HG02623 (cell line): ENCODE measurements around the gene VILL.

Source experiments
- ATAC-seq: cut with Tn5 transposase; IDR thresholded peaks from one replicate; pipeline ENCODE4 v1.9.1; 2021; ENCODE audit warnings: moderate library complexity; ENCODE audit not compliant: unreplicated experiment

VILL gene

DNA sequence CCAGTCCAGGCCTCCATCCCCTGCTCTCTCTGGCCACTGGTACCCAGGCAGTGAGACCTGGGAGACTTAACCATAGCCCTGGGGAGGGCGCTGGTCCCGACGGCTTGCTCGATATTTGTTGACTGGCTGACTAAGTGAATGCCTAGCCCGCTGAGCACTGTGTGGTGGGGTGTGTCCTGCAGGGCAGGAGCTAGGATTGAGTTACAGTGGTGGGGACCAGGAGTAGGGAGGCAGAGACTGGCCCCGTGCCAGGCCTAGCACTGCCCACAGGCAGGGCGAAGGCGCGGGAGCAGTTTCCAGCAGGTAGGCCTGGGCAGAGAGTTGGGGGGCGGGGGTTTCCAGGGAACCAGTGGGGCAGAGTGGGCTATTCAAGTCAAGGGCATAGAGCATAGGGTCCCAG, at the start of gene VILL:
Gene VILL (plus strand): TSS at position 260 of the 400 bp plus-strand sequence. CDS start 2,887 bp downstream, outside the sequence.
- no peak for ATAC-seq

DNA sequence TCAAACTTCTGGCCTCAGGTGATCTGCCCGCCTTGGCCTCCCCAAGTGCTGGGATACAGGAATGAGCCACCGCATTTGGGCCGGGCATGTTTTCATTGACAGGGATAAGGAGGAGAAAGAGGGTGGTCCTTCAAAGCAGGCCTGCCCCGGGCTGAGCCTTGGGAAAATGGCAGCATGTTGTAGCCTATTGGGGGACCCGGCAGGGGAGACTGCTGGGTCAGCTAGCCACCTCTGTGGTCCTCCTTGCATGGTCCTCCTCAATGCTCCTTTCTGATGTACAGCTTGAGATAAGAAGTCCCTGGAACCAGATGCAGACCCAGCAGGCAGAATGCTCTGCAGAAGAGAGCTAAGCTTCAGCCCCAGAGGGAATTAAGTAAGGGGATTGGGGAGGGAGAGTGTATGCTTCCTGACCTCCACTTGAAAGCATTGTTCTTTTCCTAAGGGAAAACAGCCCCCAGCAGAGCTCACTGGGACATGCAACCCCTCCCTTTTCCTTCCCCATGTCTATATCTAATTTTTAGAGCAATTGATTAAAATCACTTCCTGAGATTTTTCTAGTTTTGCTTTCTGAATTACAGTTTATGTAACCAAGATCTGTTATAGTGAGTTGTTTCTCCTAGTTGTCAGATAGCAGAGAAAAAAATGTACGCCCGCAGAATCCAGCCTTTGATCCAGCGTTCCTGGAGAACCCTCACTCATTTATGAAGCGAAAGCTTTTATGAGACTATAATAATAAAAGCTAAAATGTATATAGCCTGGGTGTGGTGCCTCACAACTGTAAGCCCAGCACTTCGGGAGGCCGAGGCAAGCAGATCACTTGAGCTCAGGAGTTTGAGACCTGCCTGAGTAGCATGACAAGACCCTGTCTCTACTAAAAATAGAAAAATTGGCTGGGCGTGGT, 48.7 kb upstream of the VILL start:
- no peak for ATAC-seq

DNA sequence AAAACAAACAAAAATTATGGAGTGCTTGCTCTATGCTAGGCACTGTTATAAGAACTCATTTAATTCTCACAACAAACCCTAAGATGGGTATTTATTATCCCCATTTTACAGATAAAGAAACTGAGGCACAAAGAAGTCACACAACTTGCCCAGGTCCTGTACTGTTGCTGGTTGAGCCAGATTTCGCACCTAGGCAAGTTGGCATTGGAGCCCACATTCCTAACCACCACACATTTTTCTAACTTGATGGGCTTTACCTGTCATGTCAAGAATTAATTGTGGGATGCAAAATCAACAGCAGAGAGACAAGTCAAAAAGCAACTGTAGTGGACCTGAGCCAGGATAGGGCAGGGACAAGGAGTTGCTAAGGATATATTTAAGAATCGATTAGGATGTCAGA, 47.9 kb upstream of the VILL start:
- no peak for ATAC-seq

DNA sequence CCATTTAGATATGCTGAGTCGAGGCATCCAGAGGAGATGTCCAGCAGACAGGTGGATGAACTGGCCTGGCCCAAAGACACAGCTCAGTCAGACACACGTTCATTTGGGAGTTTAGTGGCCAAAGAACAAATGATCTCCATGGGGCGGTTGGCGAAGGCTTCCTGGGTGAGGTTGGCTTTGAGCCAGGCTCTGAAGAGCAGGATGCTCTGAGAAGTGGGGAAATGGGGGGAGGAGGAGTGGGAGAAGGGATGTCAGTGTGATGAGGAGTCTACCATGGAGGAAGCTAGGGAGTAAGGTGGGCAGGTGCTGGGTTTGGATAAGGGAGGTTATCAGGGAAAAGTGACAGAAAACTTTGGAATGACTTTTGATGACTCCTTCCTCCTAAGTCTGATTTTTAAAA, 47.5 kb upstream of the VILL start:
- ATAC-seq, result no peak

DNA sequence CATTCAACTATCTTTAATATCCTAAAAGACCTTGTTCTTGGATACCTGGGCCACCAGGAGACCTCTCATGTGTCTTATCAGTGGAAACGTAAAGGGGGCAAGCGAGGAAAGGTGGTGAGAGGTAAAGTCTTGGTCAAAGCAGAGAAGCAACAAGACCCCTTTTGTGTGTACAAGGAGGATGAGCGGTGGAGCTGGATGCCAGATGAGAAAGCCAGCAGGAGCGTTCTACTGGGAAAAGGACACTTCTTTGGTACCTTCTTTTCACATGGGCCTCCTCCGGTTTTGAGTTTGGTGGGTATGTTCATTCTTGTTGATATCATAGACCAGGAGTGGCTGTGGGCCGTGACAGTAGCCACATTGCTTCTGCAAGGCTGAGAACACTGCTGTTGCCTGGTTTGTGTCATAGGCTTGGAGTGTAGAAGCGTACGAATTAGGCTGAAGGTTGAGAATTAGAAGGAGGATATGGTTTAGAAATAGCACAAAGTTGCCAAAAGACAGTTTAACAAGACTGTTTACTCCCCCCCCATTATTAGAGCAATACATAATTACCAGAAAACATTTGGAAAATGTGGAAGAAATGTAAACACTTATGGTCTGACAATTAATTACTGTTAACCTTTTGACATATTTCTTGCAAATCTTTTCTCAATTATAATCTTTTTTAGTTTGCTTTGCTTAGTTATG, 46.8 kb upstream of the VILL start:
- no peak for ATAC-seq

DNA sequence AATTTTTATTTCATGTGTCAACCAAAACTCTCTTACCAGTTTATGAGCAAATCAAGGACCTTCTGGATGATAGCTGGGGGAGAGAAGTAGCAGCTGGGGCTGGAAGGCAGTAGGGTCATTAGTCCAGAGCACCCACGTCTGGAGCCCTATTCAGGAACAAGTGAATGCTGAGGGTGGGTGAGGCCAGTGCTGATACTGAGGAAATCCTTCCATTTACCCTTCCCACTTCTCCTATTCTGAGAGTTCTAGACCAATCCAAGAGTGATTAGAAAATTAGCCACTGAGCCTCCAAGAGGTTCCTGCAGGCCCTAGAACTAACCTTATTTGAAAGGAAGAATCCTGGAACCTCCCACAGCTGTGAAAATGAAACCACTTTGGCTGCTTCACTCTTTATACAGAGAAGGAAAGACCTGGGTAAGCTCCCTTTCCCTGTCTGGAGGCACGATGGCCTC, 46.2 kb upstream of the VILL start:
- no peak for ATAC-seq

DNA sequence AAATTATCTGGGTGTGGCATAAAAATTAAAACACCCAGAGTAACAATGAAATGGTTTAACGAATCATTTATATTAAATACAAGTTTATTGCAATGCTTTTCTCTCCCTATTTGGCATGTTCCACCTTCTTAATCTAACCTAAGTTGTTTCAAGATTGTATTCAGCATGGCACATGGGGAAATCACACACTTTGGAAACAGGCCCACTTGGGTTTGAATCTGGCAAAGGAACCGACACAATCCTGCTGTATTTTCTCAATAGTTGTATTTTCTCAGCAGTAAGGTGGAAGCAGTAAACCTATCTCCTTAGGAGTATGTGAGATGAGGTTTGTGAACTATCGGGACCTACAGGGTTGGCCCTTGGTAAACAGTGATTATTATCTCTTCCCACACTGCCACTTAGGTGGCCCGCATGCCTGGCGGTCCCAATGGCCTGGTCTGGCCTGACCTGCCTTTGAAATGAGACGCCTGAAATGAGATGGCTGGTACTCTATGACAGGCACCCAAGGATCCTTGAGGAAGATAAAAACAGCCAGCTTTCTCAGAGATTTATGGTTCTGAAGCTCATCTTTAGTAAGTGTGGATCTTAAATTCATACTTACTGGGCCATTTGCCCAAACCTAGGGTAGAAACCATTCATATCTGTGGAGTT, 45.3 kb upstream of the VILL start:
- ATAC-seq, result no peak

DNA sequence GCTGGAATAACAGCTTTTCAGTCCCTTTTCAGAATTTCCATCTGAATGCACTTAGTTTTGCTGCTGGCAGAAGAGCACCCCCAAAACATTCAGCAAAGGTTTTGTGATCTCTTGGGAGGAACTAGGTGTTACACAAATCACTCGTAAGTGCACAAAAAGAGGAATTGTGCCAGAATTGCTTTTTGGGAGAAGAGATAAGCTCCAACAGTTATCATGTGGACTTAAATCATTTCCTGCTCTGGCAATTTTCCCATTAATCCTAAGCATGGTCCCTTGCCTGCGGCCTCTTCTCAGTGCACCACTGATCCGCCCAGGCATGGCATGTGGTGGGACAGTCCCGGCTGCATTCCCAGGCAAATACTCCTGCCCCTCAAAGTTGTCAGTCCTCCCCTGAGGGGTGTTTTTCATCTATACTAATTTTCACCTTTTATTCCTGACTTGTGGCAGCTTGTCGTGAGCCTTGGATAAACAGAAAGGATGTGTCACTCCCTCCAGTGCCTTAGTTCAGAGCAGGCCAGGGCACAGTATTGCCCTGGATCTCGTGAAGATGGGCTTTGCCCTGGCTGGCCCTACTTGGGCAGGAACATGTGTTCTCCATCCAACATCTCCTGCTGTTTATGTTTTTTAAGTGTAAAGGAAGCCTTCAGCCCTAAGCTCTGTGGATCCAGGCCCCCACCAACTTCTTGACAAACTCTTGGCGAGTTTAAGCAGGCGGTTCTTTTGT, 44.6 kb upstream of the VILL start:
- ATAC-seq, result no peak

DNA sequence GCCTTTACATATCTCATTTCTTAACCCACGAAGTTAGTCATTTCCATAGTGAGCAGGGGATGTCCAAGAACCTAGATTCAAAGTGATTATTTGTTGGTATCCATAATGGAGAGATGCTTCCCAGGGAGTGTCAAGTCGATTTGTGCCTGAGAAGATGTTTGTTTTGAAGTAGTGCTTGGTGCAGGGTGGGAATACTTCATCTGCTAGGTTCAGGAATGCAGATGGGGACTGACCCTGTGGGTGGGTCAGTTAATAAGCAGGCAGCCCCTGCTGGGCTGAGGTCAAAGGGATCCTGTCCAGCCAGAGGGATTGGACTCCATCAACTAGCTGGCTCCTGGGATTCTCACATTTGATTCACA, 44.1 kb upstream of the VILL start:
- no peak for ATAC-seq

DNA sequence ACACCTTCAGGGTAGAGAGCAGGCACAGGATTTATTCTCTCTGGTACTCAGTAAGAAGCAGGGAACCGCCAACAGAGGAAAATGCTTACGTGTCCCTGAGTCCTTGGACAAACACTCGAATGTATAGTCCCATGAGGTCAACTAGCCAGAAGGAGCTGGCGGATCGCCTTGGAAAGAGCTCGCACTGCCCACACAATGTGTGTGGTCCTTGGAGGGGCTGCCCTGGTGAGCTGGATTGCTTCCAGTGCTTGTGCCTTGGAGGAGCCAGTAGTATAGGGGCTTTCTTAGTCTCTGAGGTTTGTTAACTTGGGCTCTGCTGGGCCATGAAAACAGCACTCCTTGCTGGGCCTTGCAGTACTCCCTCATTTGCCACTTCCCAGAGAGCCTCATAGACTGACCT, 40.7 kb upstream of the VILL start:
- ATAC-seq, result no peak

DNA sequence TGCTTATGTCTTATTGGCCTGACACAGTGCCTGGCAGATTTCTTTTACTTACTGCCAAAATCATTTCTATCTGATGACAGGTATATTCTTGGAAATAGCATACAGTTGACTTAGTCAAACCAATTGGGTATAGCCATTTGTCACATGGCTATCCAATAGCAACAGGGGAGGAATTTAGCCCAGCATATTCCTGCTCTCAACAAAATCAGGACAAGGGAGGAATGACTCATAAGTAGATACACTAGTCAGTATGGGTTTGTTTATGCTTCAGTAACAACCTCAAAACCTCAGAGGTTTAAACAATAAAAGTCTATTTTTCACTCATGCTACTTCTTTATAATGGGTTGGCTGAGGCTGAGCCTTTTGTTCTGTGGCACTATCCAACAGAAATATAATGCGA, 38.0 kb upstream of the VILL start:
- ATAC-seq, result no peak

DNA sequence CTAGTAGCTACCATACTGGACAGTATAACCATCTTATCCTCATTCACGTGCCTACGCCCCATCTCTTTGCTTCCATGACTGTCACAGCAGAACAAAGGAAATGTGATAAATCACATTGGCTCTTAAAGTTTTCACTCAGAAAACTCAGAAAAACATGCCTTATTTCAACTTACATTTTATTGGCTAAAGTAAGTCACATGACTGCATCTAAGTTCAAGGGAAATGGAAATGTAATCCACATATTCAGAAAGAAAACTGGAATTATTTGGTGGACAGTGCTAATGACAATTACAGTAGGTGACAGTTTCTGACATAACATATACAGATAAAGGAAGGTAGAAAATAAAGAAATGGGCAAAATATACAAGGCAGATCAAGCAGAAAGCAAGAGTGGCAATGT, 37.4 kb upstream of the VILL start:
- no peak for ATAC-seq

DNA sequence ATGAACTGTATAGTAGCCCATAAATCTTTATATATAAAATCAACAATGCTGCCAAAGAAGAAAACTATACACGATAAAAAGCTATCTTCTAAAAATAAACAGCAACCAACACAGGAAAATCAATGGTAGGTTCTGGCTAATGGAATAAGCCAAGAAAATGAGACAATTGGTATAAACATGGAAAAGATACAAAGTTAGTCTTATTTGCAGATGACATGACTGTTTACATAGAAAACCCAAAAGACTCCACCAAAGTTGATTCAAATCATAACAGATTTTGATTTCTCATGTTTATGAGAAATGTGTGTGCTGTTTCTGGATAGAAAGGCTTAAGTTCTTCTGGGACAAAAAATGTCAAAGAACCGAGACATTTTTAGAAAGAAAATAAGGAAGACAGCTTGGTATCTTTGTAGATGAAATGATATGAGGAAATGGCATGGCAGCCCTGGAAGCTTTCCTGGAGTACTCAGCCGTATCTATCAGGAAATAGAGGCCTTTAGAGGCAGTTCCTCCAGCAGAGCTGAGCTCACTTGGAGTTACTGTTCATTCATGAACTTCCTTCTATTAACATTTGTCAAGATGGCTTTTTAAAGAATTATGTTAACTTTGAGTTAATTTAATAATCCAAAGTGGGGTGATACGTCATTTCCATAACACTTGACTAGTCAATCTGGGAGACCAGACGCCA, 36.7 kb upstream of the VILL start:
- no peak for ATAC-seq

DNA sequence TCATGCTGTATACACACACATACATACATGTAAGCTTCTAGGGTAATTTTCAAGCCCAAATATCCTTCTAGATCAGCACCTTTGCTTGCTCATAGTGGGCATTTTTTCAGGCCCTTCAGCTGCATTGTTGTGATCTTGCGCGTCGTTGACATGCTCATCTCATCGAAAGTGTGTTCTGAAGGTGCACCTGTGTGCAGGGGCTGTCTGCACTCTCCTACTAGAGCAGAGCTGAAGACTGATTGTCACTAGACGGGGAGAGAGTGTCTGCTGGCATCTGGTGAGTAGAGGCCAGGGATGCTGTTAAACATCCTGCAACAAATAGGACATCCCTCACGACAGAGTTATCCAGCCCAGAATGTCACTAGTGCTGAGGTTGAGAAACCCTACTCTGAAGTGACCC, 35.7 kb upstream of the VILL start:
- ATAC-seq, result no peak

DNA sequence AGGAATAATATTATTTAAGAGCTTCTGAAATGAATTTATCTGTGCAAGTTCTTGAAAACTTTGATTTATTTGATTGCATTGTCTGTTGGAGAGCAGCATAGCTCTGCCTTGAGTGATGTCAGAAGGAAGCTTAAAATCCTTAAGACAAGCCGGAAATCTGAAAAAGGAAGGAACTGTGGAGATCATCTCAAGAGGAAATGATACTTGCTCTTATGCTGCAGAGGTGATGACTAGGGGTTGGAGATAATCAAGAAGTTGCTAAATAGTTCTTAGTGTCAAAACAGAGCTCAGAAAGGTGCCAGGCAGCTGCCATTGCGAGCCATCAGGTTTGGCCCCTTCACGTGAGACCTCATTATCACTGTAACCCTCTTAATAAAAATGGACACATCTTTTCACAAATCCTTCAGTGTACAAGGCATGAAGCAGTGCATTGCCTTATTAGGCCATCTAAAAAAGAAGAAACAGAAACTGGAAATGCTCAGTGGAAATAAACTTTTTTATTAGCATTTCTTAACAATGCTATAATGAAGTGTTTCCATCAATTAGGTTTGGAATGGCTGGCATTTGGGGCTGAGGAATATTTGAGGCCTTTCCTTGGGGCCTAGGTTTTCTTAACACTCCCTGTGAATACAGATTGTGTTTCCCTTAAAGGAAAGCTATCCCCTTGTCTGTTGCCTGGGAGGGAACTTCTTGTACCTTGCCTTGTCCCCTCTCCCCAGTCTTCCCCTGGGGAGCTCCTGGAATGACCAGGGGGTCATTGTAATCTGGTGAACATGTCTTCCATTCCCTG, 34.5 kb upstream of the VILL start:
- ATAC-seq, result no peak

DNA sequence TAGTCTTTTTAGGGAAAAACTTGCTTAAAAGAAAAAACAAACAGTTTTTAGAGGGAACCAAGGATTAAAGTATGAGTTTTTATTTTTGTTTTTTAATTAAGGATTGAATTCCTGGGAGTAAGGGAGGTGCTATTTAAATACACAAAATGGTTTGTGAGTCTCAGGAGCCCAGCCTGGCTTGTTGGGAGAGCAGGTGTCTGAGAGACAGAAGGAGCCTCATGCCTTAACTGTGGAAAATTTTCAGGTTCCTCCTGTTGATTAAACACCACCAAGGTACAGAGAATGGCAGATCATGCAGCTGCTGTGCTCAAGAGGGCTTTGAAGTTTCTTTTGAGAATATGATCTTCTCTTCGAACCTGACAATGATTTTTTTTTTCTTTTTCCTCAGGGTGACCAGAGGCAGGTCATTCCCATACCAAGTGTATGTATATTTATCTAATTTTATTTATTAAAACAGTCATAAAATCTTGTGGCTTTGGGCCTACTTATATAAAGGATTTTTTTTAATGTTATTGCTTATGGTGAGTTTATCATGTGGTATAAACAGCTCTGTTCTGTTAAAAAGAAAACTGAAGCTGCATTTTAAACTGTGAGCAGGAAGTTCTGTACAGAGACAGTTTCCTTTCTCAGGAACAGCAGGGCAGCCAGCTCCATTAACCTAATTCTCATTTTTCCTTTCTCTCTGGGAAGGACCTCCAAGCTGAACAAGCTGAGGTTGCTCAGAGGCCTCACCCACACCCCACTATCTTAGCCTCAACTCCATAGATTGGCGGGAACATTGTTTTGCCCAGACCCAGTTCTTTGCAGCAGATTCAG, 33.7 kb upstream of the VILL start:
- no peak for ATAC-seq

DNA sequence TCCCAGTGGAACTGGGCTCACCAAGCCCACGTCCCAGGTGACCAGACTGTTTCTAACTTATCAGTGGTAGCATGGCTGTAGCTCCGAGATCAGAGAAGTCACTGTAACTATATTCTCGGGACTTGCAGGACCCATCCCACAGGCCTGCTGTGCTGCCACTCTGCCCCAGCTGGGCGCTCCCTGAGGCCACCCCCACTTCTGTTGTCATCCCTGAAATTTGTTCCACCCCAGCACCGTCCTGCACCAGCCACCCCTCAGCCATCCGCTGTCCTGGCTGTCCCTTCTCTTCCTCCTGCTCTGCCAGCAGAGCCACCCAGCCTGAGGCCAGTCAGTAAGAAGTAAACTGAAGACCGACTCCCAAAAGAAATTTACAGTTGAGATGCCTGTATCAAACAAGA, 33.0 kb upstream of the VILL start:
- no peak for ATAC-seq

DNA sequence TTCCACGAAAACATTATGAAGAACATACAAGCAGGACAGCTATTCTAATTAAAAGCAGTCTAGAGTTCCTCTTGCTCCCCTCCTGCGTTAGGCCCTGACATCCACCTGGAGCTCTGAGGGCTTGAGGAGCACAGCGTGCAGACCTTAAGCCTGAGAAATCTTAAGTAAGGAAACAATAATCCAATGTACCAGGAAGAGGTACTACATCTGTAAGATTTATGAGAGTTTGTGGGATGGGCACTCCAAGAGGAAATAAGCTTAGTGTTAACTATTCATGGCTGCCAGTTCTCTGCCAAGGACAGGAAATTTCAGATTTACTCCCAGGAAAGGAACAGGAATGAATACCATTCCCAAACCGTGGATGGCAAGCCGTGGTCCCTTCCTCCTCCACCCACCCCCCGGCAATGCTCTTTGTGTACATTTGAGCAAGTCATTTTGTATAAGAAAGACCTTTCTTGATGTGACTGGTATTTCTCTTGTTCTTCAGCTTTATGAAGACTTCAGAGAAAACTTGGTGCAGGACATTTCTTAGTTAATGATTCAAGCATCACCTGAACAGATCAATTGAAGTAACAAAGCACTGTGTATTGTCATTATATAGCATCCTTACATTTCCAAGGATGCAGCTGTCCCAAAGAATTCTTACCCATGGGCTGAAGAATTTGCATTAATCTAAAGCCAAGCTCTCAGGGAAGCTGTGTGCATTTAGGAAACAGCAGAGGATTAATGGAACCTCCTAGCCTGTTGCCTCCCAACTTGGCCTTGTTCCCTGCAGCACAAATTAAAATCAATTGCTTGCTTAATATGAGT, 28.8 kb upstream of the VILL start:
- no peak for ATAC-seq
